ENCODE data around the gene TM4SF5.

DNA sequence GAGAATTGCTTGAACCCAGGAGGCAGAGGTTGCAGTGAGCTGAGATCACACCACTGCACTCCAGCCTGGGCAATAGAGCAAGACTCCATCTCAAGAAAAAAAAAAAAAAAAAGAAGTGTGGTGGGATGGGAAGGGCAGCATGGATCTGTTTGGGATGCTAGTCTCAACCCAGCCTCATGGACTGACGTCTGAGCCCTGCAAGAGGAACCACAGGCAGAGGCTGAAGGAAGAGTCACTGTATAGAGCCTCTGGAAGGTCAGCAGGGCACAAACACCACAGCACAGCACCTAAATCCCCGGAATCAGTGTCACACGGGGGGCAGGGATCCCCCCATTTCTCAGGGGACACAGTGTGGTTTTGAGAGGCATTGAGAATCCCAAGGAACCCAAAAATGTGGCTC lies 21.1 kb upstream of the TM4SF5 start:
- no peak for TF ChIP-seq CEBPB (IDR thresholded peaks at IDR 0.05; ENCODE audit: low read depth)
- TF ChIP-seq, protein P1, sequence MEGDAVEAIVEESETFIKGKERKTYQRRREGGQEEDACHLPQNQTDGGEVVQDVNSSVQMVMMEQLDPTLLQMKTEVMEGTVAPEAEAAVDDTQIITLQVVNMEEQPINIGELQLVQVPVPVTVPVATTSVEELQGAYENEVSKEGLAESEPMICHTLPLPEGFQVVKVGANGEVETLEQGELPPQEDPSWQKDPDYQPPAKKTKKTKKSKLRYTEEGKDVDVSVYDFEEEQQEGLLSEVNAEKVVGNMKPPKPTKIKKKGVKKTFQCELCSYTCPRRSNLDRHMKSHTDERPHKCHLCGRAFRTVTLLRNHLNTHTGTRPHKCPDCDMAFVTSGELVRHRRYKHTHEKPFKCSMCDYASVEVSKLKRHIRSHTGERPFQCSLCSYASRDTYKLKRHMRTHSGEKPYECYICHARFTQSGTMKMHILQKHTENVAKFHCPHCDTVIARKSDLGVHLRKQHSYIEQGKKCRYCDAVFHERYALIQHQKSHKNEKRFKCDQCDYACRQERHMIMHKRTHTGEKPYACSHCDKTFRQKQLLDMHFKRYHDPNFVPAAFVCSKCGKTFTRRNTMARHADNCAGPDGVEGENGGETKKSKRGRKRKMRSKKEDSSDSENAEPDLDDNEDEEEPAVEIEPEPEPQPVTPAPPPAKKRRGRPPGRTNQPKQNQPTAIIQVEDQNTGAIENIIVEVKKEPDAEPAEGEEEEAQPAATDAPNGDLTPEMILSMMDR (IDR thresholded peaks at IDR 0.05 in 2 of 3, conservative IDR thresholded peaks at IDR 0.05 in 1 of 3; ENCODE audit: borderline replicate concordance in 1 of 3, insufficient read depth in 1 of 3, low read depth in 2 of 3, low read length in 2 of 3), result no peak
- TF ChIP-seq, protein P2, sequence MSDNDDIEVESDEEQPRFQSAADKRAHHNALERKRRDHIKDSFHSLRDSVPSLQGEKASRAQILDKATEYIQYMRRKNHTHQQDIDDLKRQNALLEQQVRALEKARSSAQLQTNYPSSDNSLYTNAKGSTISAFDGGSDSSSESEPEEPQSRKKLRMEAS (IDR thresholded peaks at IDR 0.05), result no peak
- TF ChIP-seq EZH2 (IDR thresholded peaks at IDR 0.05), result no peak
- TF ChIP-seq POLR2A (IDR thresholded peaks at IDR 0.05; ENCODE audit: borderline replicate concordance, extremely low read depth, insufficient read depth, insufficient read length), result no peak
- TF ChIP-seq, protein P3, sequence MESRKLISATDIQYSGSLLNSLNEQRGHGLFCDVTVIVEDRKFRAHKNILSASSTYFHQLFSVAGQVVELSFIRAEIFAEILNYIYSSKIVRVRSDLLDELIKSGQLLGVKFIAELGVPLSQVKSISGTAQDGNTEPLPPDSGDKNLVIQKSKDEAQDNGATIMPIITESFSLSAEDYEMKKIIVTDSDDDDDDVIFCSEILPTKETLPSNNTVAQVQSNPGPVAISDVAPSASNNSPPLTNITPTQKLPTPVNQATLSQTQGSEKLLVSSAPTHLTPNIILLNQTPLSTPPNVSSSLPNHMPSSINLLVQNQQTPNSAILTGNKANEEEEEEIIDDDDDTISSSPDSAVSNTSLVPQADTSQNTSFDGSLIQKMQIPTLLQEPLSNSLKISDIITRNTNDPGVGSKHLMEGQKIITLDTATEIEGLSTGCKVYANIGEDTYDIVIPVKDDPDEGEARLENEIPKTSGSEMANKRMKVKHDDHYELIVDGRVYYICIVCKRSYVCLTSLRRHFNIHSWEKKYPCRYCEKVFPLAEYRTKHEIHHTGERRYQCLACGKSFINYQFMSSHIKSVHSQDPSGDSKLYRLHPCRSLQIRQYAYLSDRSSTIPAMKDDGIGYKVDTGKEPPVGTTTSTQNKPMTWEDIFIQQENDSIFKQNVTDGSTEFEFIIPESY (IDR thresholded peaks at IDR 0.05; ENCODE audit: extremely low read depth, insufficient replicate concordance, low read length), result no peak
- TF ChIP-seq ZNF274 (IDR thresholded peaks at IDR 0.05; ENCODE audit: low read depth, low read length), result no peak
- TF ChIP-seq EZH2phosphoT487 (IDR thresholded peaks at IDR 0.05; ENCODE audit: borderline replicate concordance), result no peak
